Loucy (cell line): ENCODE measurements around the gene TFAP2D.

Source experiments
- EZH2phosphoT487 ChIP-seq: fragments of 200-600 bp; IDR thresholded peaks from 2 replicates; pipeline ENCODE4 v1.6.1; 2018; ENCODE audit warnings: antibody characterized with exemption, mild to moderate bottlenecking, moderate library complexity, borderline replicate concordance
- TF ChIP-seq, protein P1 (sequence below): fragments of 200-600 bp; sonication (generic); conservative IDR thresholded peaks from 2 replicates; pipeline ENCODE4 v1.5.1; 2014; ENCODE audit warnings: mild to moderate bottlenecking, antibody characterized with exemption, low read length

DNA sequence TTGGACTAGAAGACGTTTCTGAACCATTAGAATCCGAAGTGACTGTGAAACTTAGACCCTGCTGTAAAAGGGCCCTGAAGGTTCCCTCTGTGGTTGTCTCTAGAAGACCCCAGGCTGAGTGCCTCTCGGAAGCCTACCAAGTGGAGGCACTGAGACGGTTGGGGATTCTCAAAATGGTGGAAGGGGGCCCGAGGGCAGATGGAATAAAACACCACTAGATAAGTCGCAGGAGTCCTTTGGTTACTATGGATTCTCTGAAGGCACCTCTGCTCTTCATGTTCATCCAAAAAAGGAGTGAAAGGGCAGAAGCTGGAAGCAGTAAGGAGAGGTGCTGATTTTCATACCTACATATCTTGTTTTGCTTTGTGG, 4.0 kb upstream of the TFAP2D start:
- TF ChIP-seq, protein P1, sequence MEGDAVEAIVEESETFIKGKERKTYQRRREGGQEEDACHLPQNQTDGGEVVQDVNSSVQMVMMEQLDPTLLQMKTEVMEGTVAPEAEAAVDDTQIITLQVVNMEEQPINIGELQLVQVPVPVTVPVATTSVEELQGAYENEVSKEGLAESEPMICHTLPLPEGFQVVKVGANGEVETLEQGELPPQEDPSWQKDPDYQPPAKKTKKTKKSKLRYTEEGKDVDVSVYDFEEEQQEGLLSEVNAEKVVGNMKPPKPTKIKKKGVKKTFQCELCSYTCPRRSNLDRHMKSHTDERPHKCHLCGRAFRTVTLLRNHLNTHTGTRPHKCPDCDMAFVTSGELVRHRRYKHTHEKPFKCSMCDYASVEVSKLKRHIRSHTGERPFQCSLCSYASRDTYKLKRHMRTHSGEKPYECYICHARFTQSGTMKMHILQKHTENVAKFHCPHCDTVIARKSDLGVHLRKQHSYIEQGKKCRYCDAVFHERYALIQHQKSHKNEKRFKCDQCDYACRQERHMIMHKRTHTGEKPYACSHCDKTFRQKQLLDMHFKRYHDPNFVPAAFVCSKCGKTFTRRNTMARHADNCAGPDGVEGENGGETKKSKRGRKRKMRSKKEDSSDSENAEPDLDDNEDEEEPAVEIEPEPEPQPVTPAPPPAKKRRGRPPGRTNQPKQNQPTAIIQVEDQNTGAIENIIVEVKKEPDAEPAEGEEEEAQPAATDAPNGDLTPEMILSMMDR = no peak
- TF ChIP-seq EZH2phosphoT487 = no peak
